Neural cell (in vitro differentiated cells): ENCODE measurements around the gene GOLGA6A. TPM values are rescaled to one million over a fixed set of nuclear protein-coding genes. Genes with fewer than 3 reads are reported as not detected.

Source experiments
- H2AFZ ChIP-seq: fragments of 200-600, 300-800 bp; sonication (generic), shearing (Covaris generic); 2 replicates; pipeline ENCODE4 v1.6.0; 2014; ENCODE audit warnings: low read depth, mild to moderate bottlenecking, antibody characterized with exemption, low read length, moderate library complexity
- H3F3A ChIP-seq: fragments of 200-600 bp; shearing (Covaris generic); 2 replicates; pipeline ENCODE4 v1.6.1; 2016; ENCODE audit warnings: mild to moderate bottlenecking, moderate library complexity, mixed read lengths, antibody characterized with exemption, low read length; ENCODE audit not compliant: insufficient read depth, poor library complexity, severe bottlenecking
- H3K27ac ChIP-seq: fragments of 200-600, 300-800 bp; sonication (generic), shearing (Covaris generic); 2 replicates; pipeline ENCODE4 v1.5.1; 2014; ENCODE audit warnings: mild to moderate bottlenecking, low read length, moderate library complexity
- H3K27me3 ChIP-seq: fragments of 300-800, 200-600 bp; sonication (generic), shearing (Covaris generic); 2 replicates; pipeline ENCODE4 v1.6.0; 2014; ENCODE audit warnings: mild to moderate bottlenecking, low read depth, low read length, moderate library complexity; ENCODE audit not compliant: insufficient read depth
- H3K36me3 ChIP-seq: fragments of 300-800, 200-600 bp; sonication (generic), shearing (Covaris generic); 2 replicates; pipeline ENCODE4 v1.5.1; 2014; ENCODE audit warnings: mild to moderate bottlenecking, antibody characterized with exemption, low read length, moderate library complexity; ENCODE audit not compliant: insufficient read depth
- H3K4me2 ChIP-seq: fragments of 300-800, 200-600 bp; sonication (generic), shearing (Covaris generic); 2 replicates; pipeline ENCODE4 v1.6.0; 2014; ENCODE audit warnings: mild to moderate bottlenecking, low read length
- H3K4me3 ChIP-seq: fragments of 300-800, 200-600 bp; sonication (generic), shearing (Covaris generic); 2 replicates; pipeline ENCODE4 v1.5.1; 2014; ENCODE audit warnings: mild to moderate bottlenecking, low read length, moderate library complexity
- H3K79me2 ChIP-seq: fragments of 200-600 bp; shearing (Covaris generic); replicated peaks from 2 replicates; pipeline ENCODE4 v1.6.0; 2014; ENCODE audit warnings: mild to moderate bottlenecking, low read length, moderate library complexity; ENCODE audit not compliant: insufficient read depth
- H3K9ac ChIP-seq: fragments of 300-800, 200-600 bp; sonication (generic), shearing (Covaris generic); 2 replicates; pipeline ENCODE4 v1.6.1; 2016; ENCODE audit warnings: mild to moderate bottlenecking, low read length, mixed read lengths
- H3K9me2 ChIP-seq: fragments of 200-600 bp; shearing (Covaris generic); 2 replicates; pipeline ENCODE4 v1.6.1; 2016; ENCODE audit warnings: mild to moderate bottlenecking, low read length, mixed read lengths; ENCODE audit not compliant: insufficient read depth
- H3K9me3 ChIP-seq: fragments of 200-600, 300-800 bp; sonication (generic), shearing (Covaris generic); 2 replicates; pipeline ENCODE4 v1.6.1; 2016; ENCODE audit warnings: mild to moderate bottlenecking, mixed run types, low read length, moderate library complexity, mixed read lengths
- H4K20me1 ChIP-seq: fragments of 200-600 bp; shearing (Covaris generic); 2 replicates; pipeline ENCODE4 v1.6.1; 2016; ENCODE audit warnings: mild to moderate bottlenecking, mixed run types; ENCODE audit not compliant: insufficient read depth
- EP300 ChIP-seq: fragments of 450-650 bp; conservative IDR thresholded peaks from 2 replicates; pipeline ENCODE4 v1.6.1; 2014; ENCODE audit warnings: antibody characterized with exemption, mild to moderate bottlenecking, moderate library complexity; ENCODE audit not compliant: poor library complexity, severe bottlenecking
- EZH2 ChIP-seq: fragments of 200-600, 300-800 bp; shearing (Covaris generic), sonication (generic); IDR thresholded peaks from 2 replicates; pipeline ENCODE4 v1.6.1; 2014; ENCODE audit warnings: antibody characterized with exemption, low read length, borderline replicate concordance, mild to moderate bottlenecking; ENCODE audit not compliant: insufficient read depth, poor library complexity, severe bottlenecking
- MXI1 ChIP-seq: fragments of 450-650 bp; conservative IDR thresholded peaks from 2 replicates; pipeline ENCODE4 v1.6.1; 2014; ENCODE audit warnings: antibody characterized with exemption, mild to moderate bottlenecking; ENCODE audit not compliant: poor library complexity, severe bottlenecking
- POLR2AphosphoS5 ChIP-seq: IDR thresholded peaks from 2 replicates; pipeline ENCODE4 v1.6.1; 2012
- RAD21 ChIP-seq: fragments of 450-650 bp; conservative IDR thresholded peaks from 2 replicates; pipeline ENCODE4 v1.6.1; 2014; ENCODE audit warnings: antibody characterized with exemption, mild to moderate bottlenecking, moderate library complexity
- SMC3 ChIP-seq: fragments of 450-650 bp; conservative IDR thresholded peaks from 2 replicates; pipeline ENCODE4 v1.6.1; 2014; ENCODE audit warnings: antibody characterized with exemption, mild to moderate bottlenecking, moderate library complexity; ENCODE audit not compliant: poor library complexity
- TAF1 ChIP-seq: IDR thresholded peaks from 2 replicates; pipeline ENCODE4 v1.6.1; 2012; ENCODE audit warnings: low read depth
- polyA plus RNA-seq: library from polyadenylated mRNA; depleted of rRNA; stranded (reverse); fragments of >200 nt; gene quantifications from 2 replicates; pipeline ENCODE4 v1.2.3, GENCODE V29; 2014
- TF ChIP-seq, protein P1 (sequence below): IDR thresholded peaks from 2 replicates; pipeline ENCODE4 v1.6.1; 2012; ENCODE audit warnings: borderline replicate concordance
- TF ChIP-seq, protein P2 (sequence below): fragments of 450-650 bp; IDR thresholded peaks from 2 replicates; pipeline ENCODE4 v1.5.1; 2014; ENCODE audit warnings: antibody characterized with exemption, mild to moderate bottlenecking, moderate library complexity; ENCODE audit not compliant: poor library complexity, severe bottlenecking

The GOLGA6A gene
- polyA plus RNA-seq, 1 donor from 2014 or later = 0.50 TPM

DNA sequence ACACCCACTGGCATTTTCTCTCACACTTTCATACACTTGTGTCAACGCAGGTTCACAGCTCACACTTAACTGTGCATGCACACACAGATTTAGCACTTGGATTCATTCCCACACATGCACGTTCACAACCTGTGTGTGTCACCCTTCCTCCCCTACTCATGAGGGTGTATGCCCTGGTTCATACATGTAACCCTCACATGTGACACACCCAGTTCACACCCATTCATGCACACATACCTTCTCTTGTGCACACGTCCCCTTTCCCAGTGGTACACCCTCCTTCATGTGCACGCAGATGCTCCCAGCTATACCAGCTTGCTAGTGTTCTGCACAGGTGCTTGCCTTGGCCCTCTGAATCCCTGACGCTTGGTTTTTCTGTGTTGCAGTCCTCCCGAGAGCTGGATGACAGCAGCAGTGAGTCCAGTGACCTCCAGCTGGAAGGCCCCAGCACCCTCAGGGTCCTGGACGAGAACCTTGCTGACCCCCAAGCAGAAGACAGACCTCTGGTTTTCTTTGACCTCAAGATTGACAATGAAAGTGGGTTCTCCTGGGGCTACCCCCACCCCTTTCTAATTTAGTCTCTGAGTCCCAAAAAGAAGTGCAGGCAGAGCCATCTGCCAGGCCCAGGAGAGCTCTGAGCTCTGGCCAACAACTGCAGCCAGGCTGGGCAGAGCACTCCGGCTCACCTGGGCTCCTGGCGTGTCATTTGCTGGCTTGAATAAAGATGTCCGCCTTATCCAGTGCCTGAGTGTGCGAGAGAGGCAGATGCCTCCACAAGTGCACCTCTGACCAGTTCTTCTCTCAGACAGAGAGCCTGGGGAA is 39.5 kb downstream of the GOLGA6A start:
- TF ChIP-seq POLR2AphosphoS5 = no peak
- TF ChIP-seq, protein P1, sequence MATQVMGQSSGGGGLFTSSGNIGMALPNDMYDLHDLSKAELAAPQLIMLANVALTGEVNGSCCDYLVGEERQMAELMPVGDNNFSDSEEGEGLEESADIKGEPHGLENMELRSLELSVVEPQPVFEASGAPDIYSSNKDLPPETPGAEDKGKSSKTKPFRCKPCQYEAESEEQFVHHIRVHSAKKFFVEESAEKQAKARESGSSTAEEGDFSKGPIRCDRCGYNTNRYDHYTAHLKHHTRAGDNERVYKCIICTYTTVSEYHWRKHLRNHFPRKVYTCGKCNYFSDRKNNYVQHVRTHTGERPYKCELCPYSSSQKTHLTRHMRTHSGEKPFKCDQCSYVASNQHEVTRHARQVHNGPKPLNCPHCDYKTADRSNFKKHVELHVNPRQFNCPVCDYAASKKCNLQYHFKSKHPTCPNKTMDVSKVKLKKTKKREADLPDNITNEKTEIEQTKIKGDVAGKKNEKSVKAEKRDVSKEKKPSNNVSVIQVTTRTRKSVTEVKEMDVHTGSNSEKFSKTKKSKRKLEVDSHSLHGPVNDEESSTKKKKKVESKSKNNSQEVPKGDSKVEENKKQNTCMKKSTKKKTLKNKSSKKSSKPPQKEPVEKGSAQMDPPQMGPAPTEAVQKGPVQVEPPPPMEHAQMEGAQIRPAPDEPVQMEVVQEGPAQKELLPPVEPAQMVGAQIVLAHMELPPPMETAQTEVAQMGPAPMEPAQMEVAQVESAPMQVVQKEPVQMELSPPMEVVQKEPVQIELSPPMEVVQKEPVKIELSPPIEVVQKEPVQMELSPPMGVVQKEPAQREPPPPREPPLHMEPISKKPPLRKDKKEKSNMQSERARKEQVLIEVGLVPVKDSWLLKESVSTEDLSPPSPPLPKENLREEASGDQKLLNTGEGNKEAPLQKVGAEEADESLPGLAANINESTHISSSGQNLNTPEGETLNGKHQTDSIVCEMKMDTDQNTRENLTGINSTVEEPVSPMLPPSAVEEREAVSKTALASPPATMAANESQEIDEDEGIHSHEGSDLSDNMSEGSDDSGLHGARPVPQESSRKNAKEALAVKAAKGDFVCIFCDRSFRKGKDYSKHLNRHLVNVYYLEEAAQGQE = no peak
- TF ChIP-seq EP300 = no peak
- TF ChIP-seq MXI1 = no peak
- TF ChIP-seq RAD21 = no peak
- TF ChIP-seq TAF1 = no peak
- TF ChIP-seq, protein P2, sequence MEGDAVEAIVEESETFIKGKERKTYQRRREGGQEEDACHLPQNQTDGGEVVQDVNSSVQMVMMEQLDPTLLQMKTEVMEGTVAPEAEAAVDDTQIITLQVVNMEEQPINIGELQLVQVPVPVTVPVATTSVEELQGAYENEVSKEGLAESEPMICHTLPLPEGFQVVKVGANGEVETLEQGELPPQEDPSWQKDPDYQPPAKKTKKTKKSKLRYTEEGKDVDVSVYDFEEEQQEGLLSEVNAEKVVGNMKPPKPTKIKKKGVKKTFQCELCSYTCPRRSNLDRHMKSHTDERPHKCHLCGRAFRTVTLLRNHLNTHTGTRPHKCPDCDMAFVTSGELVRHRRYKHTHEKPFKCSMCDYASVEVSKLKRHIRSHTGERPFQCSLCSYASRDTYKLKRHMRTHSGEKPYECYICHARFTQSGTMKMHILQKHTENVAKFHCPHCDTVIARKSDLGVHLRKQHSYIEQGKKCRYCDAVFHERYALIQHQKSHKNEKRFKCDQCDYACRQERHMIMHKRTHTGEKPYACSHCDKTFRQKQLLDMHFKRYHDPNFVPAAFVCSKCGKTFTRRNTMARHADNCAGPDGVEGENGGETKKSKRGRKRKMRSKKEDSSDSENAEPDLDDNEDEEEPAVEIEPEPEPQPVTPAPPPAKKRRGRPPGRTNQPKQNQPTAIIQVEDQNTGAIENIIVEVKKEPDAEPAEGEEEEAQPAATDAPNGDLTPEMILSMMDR = no peak
- TF ChIP-seq SMC3 = no peak
- no peak for TF ChIP-seq EZH2
- Histone ChIP-seq H4K20me1 (no peaks in the 10 kb centered on the region), H3K9me2 (no peaks in the 10 kb centered on the region), H3K9me3 (no peaks in the 10 kb centered on the region), H3K27me3 (no peaks in the 10 kb centered on the region), H3K36me3 (no peaks in the 10 kb centered on the region), H3K4me2 (no peak overlapping the region), H3K27ac (no peak overlapping the region), H3F3A (no peaks in the 10 kb centered on the region), H3K4me3 (no peak overlapping the region), H2AFZ (no peak overlapping the region), H3K79me2 (no peaks in the 10 kb centered on the region), H3K9ac (no peak overlapping the region)

DNA sequence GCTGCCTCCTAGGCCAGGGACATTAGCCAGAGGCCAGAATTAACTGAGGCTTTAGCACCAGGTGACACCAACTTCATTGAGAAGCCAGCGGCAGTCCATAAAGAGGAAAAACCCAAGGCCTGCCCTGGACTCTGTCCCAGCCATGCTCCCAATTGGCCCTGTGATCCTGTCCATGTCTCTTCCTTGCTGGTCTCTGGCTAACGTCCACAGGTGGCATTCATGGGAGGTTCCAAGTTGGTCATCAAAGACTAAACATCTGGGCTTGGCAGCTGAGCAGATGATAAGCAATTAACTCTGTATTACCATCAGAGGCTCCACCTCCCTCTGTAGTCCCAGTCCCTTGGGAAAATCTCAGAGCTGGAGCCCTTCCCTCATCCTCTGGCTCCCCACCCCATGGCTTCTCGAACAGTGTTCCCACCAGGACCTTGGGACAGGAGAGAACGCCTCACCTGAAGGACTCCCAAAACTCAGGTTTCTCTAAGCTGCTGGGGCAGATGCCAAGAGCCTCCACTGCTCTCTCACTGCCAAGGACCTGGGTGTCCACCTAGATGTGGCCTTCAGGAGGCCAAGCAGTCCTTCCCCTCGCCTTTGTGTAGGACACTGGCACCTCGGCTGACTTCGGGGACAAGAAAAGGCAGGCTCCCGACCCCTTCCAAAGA is 40.4 kb downstream of the GOLGA6A start:
- no peak overlapping the region for H3K9ac ChIP-seq
- H3K27ac ChIP-seq = no peak overlapping the region
- H3K9me2 ChIP-seq = no peaks in the 10 kb centered on the region
- H3F3A ChIP-seq = no peaks in the 10 kb centered on the region
- no peak overlapping the region for H3K4me3 ChIP-seq
- no peaks in the 10 kb centered on the region for H3K9me3 ChIP-seq
- H3K79me2 ChIP-seq = no peaks in the 10 kb centered on the region
- H3K27me3 ChIP-seq = no peaks in the 10 kb centered on the region
- H3K4me2 ChIP-seq = no peak overlapping the region
- no peak overlapping the region for H2AFZ ChIP-seq
- no peaks in the 10 kb centered on the region for H4K20me1 ChIP-seq
- H3K36me3 ChIP-seq = no peaks in the 10 kb centered on the region
- TF ChIP-seq EZH2 = no peak
- no peak for TF ChIP-seq EP300
- TF ChIP-seq RAD21 = no peak
- TF ChIP-seq, protein P1 = no peak
- TF ChIP-seq, protein P2 = no peak
- no peak for TF ChIP-seq MXI1
- TF ChIP-seq TAF1 = no peak
- TF ChIP-seq POLR2AphosphoS5 = no peak
